Suprapubic skin (tissue), 4 donors: ENCODE results near the gene CABP1.

ENCODE experiments used
- CTCF ChIP-seq, 2 donors: fragments of 200-600 bp in 1 of 2; fragments of 450-650 bp in 1 of 2; sonication (generic) in 1 of 2; IDR thresholded peaks; one replicate each; pipeline ENCODE4 v1.5.1; 2016 to 2019; ENCODE audit warnings: antibody characterized with exemption in 2 of 2, mild to moderate bottlenecking in 1 of 2, moderate library complexity in 1 of 2
- EP300 ChIP-seq: sonication (generic); formaldehyde crosslinking; IDR thresholded peaks from one replicate; pipeline ENCODE4 v1.6.1; 2017; ENCODE audit warnings: antibody characterized with exemption
- POLR2A ChIP-seq, 2 donors: fragments of 450-650 bp; IDR thresholded peaks; one replicate each; pipeline ENCODE4 v1.6.1; 2017; ENCODE audit warnings: antibody characterized with exemption in 2 of 2, mild to moderate bottlenecking in 2 of 2, moderate library complexity in 2 of 2
- POLR2AphosphoS5 ChIP-seq, 3 donors: sonication (generic); formaldehyde crosslinking; IDR thresholded peaks; one replicate each; pipeline ENCODE4 v1.6.1; 2017; ENCODE audit warnings: antibody characterized with exemption in 3 of 3

- TF ChIP-seq CTCF (IDR thresholded peaks at IDR 0.05) (no peak), POLR2A (IDR thresholded peaks at IDR 0.05) (no peak), POLR2AphosphoS5 (IDR thresholded peaks at IDR 0.05) (no peak), EP300 (no peak)
These were observed 11.4 kb downstream of the CABP1 start for GRCh38 chr12:120651821-120652220.
